GM10248 (cell line): ENCODE results near the gene PPFIBP1.

Experiments used
- CTCF ChIA-PET: fragments of 300-600 bp; sonication (Branson Sonifier 250); formaldehyde crosslinking; extraction: SDS; loops from one replicate; lab custom pipeline; 2021; ENCODE audit warnings: antibody characterized with exemption; lab: Yijun Ruan, JAX
- POLR2A ChIA-PET: fragments of 350-650 bp; sonication (Branson Sonifier 250); formaldehyde crosslinking; extraction: SDS; loops from one replicate; lab custom pipeline; 2020; ENCODE audit warnings: antibody characterized with exemption; lab: Yijun Ruan, JAX
- DNase-seq: peaks from one replicate; pipeline ENCODE4 v3.0.0; 2012; ENCODE audit errors: extremely low spot score
- TF ChIP-seq, protein P1 (sequence below): IDR thresholded peaks from 2 replicates; pipeline ENCODE4 v1.5.1; 2012; ENCODE audit warnings: mild to moderate bottlenecking, low read depth; ENCODE audit errors: extremely low read depth, missing control alignments, control extremely low read depth

Gene PPFIBP1

GRCh38 chr12:27615331-27615891 is 91.4 kb downstream of the PPFIBP1 start:
- TF ChIP-seq, protein P1, sequence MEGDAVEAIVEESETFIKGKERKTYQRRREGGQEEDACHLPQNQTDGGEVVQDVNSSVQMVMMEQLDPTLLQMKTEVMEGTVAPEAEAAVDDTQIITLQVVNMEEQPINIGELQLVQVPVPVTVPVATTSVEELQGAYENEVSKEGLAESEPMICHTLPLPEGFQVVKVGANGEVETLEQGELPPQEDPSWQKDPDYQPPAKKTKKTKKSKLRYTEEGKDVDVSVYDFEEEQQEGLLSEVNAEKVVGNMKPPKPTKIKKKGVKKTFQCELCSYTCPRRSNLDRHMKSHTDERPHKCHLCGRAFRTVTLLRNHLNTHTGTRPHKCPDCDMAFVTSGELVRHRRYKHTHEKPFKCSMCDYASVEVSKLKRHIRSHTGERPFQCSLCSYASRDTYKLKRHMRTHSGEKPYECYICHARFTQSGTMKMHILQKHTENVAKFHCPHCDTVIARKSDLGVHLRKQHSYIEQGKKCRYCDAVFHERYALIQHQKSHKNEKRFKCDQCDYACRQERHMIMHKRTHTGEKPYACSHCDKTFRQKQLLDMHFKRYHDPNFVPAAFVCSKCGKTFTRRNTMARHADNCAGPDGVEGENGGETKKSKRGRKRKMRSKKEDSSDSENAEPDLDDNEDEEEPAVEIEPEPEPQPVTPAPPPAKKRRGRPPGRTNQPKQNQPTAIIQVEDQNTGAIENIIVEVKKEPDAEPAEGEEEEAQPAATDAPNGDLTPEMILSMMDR, result no peak
- DNase-seq, result no peak
- POLR2A ChIA-PET, result no interaction called here
- CTCF ChIA-PET, result no interaction called here

GRCh38 chr12:27616356-27617142 is 92.5 kb downstream of the PPFIBP1 start:
- ChIA-PET CTCF (no interaction called here), POLR2A (no interaction called here)
- TF ChIP-seq, protein P1, result no peak
- DNase-seq, result no peak

DNA sequence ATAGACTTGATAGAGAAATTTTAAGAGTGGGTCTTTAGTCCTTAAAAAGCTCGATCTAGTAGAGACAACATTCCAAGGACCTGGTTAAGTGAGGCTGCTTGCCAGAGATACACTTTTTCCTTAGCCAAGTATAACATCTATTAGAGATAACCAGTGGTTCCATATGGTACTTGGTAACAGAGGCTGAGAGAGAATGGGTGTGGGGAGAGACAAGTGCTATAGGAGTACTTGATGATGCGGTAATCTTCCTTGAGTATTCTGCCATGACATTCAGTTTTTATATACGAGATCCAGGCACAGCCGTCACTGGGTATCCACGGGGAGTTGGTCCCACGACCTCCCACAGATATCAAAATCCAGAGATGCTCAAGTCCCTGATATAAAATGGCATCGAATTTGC is 94.8 kb downstream of the PPFIBP1 start:
- TF ChIP-seq, protein P1, result no peak
- ChIA-PET CTCF (interaction anchor here (1.0 kb wide), 1 partner anchor 16 kb away, joined by 3 read pairs; no protein-coding TSS in a partner anchor), POLR2A (no interaction called here)
- DNase-seq, result no peak

GRCh38 chr12:27619308-27619707 is 95.3 kb downstream of the PPFIBP1 start:
- ChIA-PET POLR2A (no interaction called here), CTCF (interaction anchor here (1.0 kb wide), 1 partner anchor 16 kb away, joined by 3 read pairs; no protein-coding TSS in a partner anchor)
- TF ChIP-seq, protein P1, result no peak
- no peak for DNase-seq

DNA sequence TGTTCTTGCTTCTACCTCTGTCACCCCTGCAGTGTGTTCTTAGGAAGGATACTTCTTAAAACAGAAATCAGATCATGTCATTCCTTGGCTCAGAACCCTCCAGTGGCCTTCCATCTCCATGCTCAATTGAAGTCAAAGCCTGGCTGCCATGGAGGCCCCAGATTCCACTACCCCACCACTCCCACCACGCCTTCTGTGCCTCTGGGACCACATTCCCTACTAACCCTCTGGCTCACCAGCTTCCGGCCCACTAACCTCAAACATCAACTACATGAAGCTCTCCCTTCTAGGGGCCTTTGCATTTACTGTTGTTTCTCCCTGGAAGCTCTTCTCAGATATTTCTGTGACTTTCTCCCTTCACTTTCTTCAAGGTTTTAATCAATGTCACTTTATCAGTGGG is 96.1 kb downstream of the PPFIBP1 start:
- POLR2A ChIA-PET, result no interaction called here
- CTCF ChIA-PET, result interaction anchor here (1.0 kb wide), 1 partner anchor 9 kb away, joined by 3 read pairs; no protein-coding TSS in a partner anchor
- DNase-seq, result no peak
- TF ChIP-seq, protein P1, result no peak

DNA sequence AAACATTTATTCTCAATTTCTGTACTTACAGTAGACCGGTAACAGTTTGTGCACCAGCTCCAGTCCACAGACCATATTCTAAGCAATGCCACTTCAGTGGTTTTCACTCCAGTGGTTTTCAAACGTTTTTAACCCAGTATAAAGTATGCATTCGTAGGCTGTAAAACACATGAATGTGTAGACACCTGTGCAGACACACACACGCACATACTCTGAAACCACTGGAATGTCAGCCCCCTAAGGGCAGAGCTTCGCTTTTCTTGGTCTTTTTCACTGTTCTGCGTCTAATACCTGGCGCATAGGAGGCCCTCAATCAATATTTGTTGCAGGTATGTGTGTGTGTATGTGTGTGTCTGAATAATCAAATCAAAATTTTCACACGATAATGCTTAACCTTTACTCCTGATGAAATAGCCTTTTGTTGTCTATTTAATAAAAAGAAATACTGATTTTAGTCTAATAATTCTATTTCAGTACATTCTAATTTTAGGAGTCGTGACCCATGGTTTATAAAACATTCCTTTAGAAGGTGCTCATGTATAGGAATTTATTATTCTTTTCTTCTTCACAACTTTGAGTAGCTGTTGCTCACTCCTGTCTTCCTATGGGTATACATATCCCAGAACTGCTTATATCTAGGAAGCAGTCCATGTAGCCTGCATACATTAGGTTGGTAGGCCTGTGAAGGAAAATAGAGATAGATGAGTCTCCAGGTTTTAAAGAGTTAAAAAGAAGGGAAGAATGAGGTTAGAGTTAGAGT is 98.6 kb downstream of the PPFIBP1 start:
- POLR2A ChIA-PET, result no interaction called here
- TF ChIP-seq, protein P1, result no peak
- CTCF ChIA-PET, result interaction anchor here (1.0 to 3.4 kb wide), 2 partner anchors 12 to 17 kb away, joined by 3 to 12 read pairs; no protein-coding TSS in a partner anchor
- DNase-seq, result no peak
